Ascending aorta (tissue), 2 donors: ENCODE measurements around the gene FSTL5. TPM values are rescaled to one million over a fixed set of nuclear protein-coding genes. Genes with fewer than 3 reads are reported as not detected.

Source experiments
- DNase-seq, 2 donors: peaks; one replicate each; pipeline ENCODE4 v3.0.0-alpha.2; 2019; ENCODE audit warnings: low spot score in 2 of 2
- H3K27ac ChIP-seq, 2 donors: fragments of 200-600 bp; sonication (generic); one replicate each; pipeline ENCODE4 v1.5.1; 2016 to 2017; ENCODE audit warnings: mild to moderate bottlenecking in 1 of 2
- H3K27me3 ChIP-seq: fragments of 200-600 bp; sonication (generic); one replicate; pipeline ENCODE4 v1.5.1; 2017
- H3K36me3 ChIP-seq, 2 donors: fragments of 200-600 bp; sonication (generic); one replicate each; pipeline ENCODE4 v1.5.1; 2016
- H3K4me1 ChIP-seq, 2 donors: fragments of 200-600 bp; sonication (generic); one replicate each; pipeline ENCODE4 v1.5.1; 2016 to 2017; ENCODE audit warnings: mild to moderate bottlenecking in 1 of 2
- H3K4me3 ChIP-seq, 2 donors: fragments of 200-600 bp; sonication (generic); one replicate each; pipeline ENCODE4 v1.5.1; 2016 to 2017; ENCODE audit warnings: mild to moderate bottlenecking in 1 of 2
- H3K9me3 ChIP-seq, 2 donors: fragments of 200-600 bp; sonication (generic); one replicate each; pipeline ENCODE4 v1.5.1; 2016
- intact Hi-C: fragments of 100-400 bp; cut with DNase I; formaldehyde crosslinking; loops from one replicate; pipeline ENCODE4 v1.15.1; 2023
- total RNA-seq: library from RNA; depleted of rRNA; stranded (reverse); fragments of >200 nt; gene quantifications from one replicate; pipeline ENCODE4 v1.1.0, GENCODE V29; 2016
- TF ChIP-seq, protein P1 (sequence below), 3 experiments: fragments of 200-600 bp in 2 of 3; fragments of 450-650 bp in 1 of 3; sonication (generic) in 2 of 3; IDR thresholded peaks; one replicate each; pipeline ENCODE4 v1.5.1; 2016 to 2019; ENCODE audit warnings: antibody characterized with exemption in 3 of 3, mild to moderate bottlenecking in 1 of 3, moderate library complexity in 1 of 3

Gene FSTL5
- total RNA-seq, 1 donor from 2014 or later, result not detected

DNA sequence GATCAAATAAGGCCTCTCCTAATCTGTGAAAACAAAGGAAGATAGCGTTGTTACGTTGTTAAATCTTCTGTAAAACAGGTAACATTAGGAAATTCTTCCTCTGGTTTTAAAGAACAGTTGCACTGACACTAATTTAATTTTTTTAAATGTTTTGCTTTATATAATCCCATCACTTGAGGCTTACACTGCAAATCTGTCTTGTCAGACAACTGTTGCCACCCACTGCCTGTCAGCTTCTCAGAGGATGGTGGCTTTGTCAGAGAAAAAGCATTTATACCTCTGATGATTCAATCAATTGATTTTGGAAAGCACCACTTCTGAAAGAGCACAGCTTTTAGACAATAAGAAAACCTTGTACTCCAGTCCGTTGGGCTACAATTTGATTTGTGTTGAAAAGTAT, 799.1 kb downstream of the FSTL5 start:
- H3K4me1 ChIP-seq, result no peaks in the 10 kb centered on the region
- intact Hi-C loops, result no loop called here
- H3K27me3 ChIP-seq, result no peaks in the 10 kb centered on the region
- no peaks in the 10 kb centered on the region for H3K9me3 ChIP-seq
- H3K36me3 ChIP-seq, result no peaks in the 10 kb centered on the region
- TF ChIP-seq, protein P1, sequence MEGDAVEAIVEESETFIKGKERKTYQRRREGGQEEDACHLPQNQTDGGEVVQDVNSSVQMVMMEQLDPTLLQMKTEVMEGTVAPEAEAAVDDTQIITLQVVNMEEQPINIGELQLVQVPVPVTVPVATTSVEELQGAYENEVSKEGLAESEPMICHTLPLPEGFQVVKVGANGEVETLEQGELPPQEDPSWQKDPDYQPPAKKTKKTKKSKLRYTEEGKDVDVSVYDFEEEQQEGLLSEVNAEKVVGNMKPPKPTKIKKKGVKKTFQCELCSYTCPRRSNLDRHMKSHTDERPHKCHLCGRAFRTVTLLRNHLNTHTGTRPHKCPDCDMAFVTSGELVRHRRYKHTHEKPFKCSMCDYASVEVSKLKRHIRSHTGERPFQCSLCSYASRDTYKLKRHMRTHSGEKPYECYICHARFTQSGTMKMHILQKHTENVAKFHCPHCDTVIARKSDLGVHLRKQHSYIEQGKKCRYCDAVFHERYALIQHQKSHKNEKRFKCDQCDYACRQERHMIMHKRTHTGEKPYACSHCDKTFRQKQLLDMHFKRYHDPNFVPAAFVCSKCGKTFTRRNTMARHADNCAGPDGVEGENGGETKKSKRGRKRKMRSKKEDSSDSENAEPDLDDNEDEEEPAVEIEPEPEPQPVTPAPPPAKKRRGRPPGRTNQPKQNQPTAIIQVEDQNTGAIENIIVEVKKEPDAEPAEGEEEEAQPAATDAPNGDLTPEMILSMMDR (IDR thresholded peaks at IDR 0.05), result no peak
- H3K27ac ChIP-seq, result no peak overlapping the region
- no peak overlapping the region for H3K4me3 ChIP-seq
- DNase-seq, result no peak

DNA sequence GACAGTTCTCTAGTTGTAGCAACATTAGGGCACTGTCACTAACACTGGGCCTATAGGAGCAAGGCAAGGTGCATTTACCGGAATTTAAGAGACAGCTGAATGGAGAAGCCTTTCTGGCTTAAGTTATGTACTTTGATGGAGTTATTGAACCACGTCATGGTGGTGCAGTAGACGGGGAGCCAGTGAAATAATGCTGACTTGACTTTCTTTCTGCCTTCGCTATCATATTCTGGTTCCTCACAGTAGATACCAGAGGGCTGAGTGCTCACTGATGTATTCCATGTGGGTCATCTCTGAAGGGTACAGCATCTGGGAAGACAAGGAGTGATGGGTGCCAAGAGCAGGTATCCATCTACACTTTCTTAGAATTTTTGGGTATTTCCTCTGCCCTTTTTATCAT, 802.8 kb downstream of the FSTL5 start:
- Histone ChIP-seq H3K4me3 (no peak overlapping the region), H3K27ac (no peak overlapping the region), H3K4me1 (no peaks in the 10 kb centered on the region), H3K36me3 (no peaks in the 10 kb centered on the region), H3K27me3 (no peaks in the 10 kb centered on the region), H3K9me3 (no peaks in the 10 kb centered on the region)
- TF ChIP-seq, protein P1 (IDR thresholded peaks at IDR 0.05), result no peak
- intact Hi-C loops, result no loop called here
- no peak for DNase-seq

DNA sequence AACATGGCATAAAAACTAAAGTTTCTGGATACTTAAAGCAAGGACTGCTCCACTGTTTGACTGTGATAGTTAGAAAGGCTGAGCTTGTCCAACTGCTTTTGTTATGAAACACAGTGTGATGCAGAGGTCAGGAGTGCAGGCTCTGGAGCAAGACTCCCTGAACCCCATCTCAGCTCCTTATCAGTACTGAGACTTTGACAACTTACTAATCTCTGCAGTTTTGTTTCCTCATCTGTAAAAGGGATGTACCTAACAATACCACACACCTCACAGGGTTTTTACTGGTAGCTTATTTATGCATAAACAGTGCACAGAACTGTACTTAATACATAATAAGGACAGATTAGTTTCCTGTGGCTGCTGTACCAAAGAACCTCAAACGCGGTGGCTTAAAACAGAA, 804.3 kb downstream of the FSTL5 start:
- no peak overlapping the region for H3K27ac ChIP-seq
- H3K36me3 ChIP-seq, result no peaks in the 10 kb centered on the region
- DNase-seq, result no peak
- intact Hi-C loops, result no loop called here
- no peaks in the 10 kb centered on the region for H3K4me1 ChIP-seq
- no peaks in the 10 kb centered on the region for H3K27me3 ChIP-seq
- TF ChIP-seq, protein P1 (IDR thresholded peaks at IDR 0.05), result no peak
- H3K9me3 ChIP-seq, result no peaks in the 10 kb centered on the region
- no peak overlapping the region for H3K4me3 ChIP-seq

DNA sequence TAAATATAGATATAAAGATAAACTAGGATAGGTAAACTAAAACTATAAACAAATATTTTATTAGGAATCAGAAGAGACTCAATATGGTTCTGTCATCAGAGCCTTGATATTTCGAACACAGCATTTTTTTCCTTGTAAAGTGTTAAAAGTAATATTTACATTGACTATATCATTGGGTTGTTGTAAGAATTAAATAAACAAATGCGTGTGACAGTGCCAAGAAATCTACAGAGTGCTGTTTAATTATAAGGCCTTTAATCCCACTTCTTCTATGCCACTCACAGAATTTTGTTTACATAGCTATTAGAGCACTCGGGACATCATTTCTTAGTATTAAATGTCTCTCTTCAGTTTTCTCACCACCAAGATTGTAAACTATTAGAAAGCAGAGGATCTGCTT, 807.4 kb downstream of the FSTL5 start:
- H3K4me1 ChIP-seq, result no peaks in the 10 kb centered on the region
- no peaks in the 10 kb centered on the region for H3K9me3 ChIP-seq
- no peak for DNase-seq
- no peaks in the 10 kb centered on the region for H3K36me3 ChIP-seq
- no peak overlapping the region for H3K27ac ChIP-seq
- intact Hi-C loops, result no loop called here
- TF ChIP-seq, protein P1 (IDR thresholded peaks at IDR 0.05), result no peak
- H3K4me3 ChIP-seq, result no peak overlapping the region
- no peaks in the 10 kb centered on the region for H3K27me3 ChIP-seq

DNA sequence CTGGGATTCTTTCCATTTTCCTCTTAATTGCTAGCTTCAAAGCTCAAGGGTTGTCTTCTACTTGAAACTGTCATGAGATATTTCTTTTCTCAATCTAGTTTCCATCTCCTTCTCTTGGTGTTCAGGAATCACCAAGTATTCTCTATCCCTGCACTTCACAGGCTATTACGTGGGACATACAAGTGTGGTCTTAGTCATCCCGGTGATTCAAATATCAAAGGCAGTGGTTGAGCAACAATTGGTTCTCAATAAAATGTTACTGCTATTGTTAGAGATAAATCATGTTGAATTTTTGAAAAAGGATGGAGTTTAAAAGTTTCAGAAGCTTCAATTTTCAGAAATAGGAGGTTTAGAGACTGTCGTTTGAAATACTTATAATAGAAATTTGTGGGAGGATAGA, 812.9 kb downstream of the FSTL5 start:
- Histone ChIP-seq H3K4me3 (no peak overlapping the region), H3K4me1 (no peaks in the 10 kb centered on the region), H3K36me3 (no peaks in the 10 kb centered on the region), H3K27me3 (no peaks in the 10 kb centered on the region), H3K27ac (no peak overlapping the region), H3K9me3 (no peaks in the 10 kb centered on the region)
- TF ChIP-seq, protein P1 (IDR thresholded peaks at IDR 0.05), result no peak
- intact Hi-C loops, result no loop called here
- DNase-seq, result no peak

DNA sequence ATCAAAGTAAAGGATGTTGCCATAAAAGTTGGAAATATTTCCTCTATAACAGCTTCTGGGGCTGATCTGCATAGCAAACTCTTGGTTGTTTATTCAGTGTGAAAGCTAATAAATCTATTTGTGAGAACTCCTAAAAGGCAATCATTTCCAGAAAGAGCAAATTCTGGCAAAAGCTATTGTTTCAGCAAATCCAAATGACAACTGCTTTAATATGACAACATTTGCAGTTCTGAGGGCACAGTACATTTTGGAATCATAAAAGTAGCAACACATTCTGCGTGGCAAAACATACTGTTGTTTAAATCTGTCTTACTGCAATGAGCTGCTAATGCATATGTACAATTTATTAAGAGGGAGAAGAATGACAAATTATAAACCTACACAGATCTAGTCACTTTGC, 818.1 kb downstream of the FSTL5 start:
- Histone ChIP-seq H3K27ac (no peak overlapping the region), H3K4me1 (no peaks in the 10 kb centered on the region), H3K9me3 (no peaks in the 10 kb centered on the region), H3K4me3 (no peak overlapping the region), H3K36me3 (no peaks in the 10 kb centered on the region), H3K27me3 (no peaks in the 10 kb centered on the region)
- TF ChIP-seq, protein P1 (IDR thresholded peaks at IDR 0.05), result no peak
- no peak for DNase-seq
- intact Hi-C loops, result no loop called here
